ENCODE results near the gene TRIM40.

Gene TRIM40

GRCh38 chr6:30160008-30160784 lies 24.3 kb downstream of the TRIM40 start:
- H3K27me3 ChIP-seq (ENCODE audit: insufficient read depth, low read depth) = no peaks in the 10 kb centered on the region
- TF ChIP-seq, protein P1, sequence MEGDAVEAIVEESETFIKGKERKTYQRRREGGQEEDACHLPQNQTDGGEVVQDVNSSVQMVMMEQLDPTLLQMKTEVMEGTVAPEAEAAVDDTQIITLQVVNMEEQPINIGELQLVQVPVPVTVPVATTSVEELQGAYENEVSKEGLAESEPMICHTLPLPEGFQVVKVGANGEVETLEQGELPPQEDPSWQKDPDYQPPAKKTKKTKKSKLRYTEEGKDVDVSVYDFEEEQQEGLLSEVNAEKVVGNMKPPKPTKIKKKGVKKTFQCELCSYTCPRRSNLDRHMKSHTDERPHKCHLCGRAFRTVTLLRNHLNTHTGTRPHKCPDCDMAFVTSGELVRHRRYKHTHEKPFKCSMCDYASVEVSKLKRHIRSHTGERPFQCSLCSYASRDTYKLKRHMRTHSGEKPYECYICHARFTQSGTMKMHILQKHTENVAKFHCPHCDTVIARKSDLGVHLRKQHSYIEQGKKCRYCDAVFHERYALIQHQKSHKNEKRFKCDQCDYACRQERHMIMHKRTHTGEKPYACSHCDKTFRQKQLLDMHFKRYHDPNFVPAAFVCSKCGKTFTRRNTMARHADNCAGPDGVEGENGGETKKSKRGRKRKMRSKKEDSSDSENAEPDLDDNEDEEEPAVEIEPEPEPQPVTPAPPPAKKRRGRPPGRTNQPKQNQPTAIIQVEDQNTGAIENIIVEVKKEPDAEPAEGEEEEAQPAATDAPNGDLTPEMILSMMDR (conservative IDR thresholded peaks at IDR 0.05; ENCODE audit: low read depth, low read length) = no peak
- H3K27ac ChIP-seq = no peak overlapping the region

DNA sequence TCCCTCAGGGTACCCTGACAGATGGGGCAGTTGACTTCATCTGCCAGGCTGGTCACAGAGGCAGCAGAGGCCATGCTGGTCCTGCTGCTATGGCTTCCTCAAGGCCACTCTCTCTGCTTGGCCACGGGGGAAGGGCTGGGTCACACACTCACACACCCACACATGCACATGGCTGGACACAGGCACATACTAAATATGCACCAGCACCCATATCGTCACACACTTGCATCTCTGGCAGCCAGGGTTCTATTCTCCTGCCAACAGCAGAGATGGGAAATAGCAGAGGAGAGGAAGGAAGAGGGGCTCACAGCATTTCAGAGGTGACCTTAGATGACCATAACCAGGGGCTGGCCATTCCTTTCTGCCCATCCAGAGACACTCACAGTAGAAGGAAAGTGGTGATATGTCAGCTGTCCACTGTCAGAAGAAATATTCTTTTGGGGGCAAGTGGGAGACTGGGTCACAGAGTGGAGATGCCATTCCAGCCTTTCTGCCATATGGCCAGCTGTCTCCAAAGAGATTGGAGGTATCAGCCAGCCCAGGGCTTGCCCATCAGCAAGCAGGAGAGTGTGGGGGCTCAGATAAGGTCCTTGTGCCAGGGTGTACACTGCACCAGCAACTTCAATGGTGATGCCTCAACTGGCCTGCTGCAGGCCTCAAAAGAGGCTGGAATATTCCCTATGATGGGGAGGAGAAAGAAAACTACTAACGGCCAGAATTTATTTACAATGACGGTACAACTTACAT lies 25.0 kb downstream of the TRIM40 start, which contains the start of gene TRIM10:
Gene TRIM10, minus strand, starts transcription at position 427 of the 747 bp plus-strand sequence. Its CDS starts 353 bp downstream, at position 74.
- no peak within 1 kb of the TSS for H3K4me2 ChIP-seq
- no peak within 1 kb of the TSS for H3K4me3 ChIP-seq (IDR thresholded peaks at IDR 0.05; ENCODE audit: insufficient read depth, low read depth, low read length)
- H3K9ac ChIP-seq = no peak within 1 kb of the TSS
- H4K20me1 ChIP-seq (ENCODE audit: insufficient read depth) = no peaks in the 10 kb centered on the region
- no peaks in the 10 kb centered on the region for H3K36me3 ChIP-seq (ENCODE audit: insufficient read depth)
- H3K27me3 ChIP-seq (ENCODE audit: insufficient read depth, low read depth) = no peaks in the 10 kb centered on the region
- H3K27ac ChIP-seq = no peak within 1 kb of the TSS
- TF ChIP-seq, protein P1 (conservative IDR thresholded peaks at IDR 0.05; ENCODE audit: low read depth, low read length) = no peak
- H3K4me1 ChIP-seq (ENCODE audit: low read depth, poor library complexity, severe bottlenecking) = peaks cover 3% of the 10 kb centered on the region
- H3K79me2 ChIP-seq (ENCODE audit: insufficient read depth, low read depth) = no peaks in the 10 kb centered on the region
- H2AFZ ChIP-seq (ENCODE audit: low read depth) = no peak within 1 kb of the TSS

More at GRCh38 chr6:30160008-30160784, 24.3 kb downstream of the TRIM40 start:
- no peak overlapping the region for H2AFZ ChIP-seq (ENCODE audit: low read depth)
- no peaks in the 10 kb centered on the region for H3K79me2 ChIP-seq (ENCODE audit: insufficient read depth, low read depth)
- no peaks in the 10 kb centered on the region for H4K20me1 ChIP-seq (ENCODE audit: insufficient read depth)
- H3K4me1 ChIP-seq (ENCODE audit: low read depth, poor library complexity, severe bottlenecking) = peaks cover 3% of the 10 kb centered on the region
- no peak overlapping the region for H3K9ac ChIP-seq
- no peak overlapping the region for H3K4me3 ChIP-seq (IDR thresholded peaks at IDR 0.05; ENCODE audit: insufficient read depth, low read depth, low read length)
- no peaks in the 10 kb centered on the region for H3K36me3 ChIP-seq (ENCODE audit: insufficient read depth)
- no peak overlapping the region for H3K4me2 ChIP-seq

GRCh38 chr6:30162265-30163089 lies 26.5 kb downstream of the TRIM40 start:
- H3K27ac ChIP-seq = no peak overlapping the region
- H3K27me3 ChIP-seq (ENCODE audit: insufficient read depth, low read depth) = no peaks in the 10 kb centered on the region
- no peaks in the 10 kb centered on the region for H3K36me3 ChIP-seq (ENCODE audit: insufficient read depth)
- H4K20me1 ChIP-seq (ENCODE audit: insufficient read depth) = no peaks in the 10 kb centered on the region
- H3K4me3 ChIP-seq (IDR thresholded peaks at IDR 0.05; ENCODE audit: insufficient read depth, low read depth, low read length) = no peak overlapping the region
- H2AFZ ChIP-seq (ENCODE audit: low read depth) = no peak overlapping the region
- no peaks in the 10 kb centered on the region for H3K4me1 ChIP-seq (ENCODE audit: low read depth, poor library complexity, severe bottlenecking)
- no peak overlapping the region for H3K9ac ChIP-seq
- H3K79me2 ChIP-seq (ENCODE audit: insufficient read depth, low read depth) = no peaks in the 10 kb centered on the region
- no peak overlapping the region for H3K4me2 ChIP-seq
- TF ChIP-seq, protein P1 (conservative IDR thresholded peaks at IDR 0.05; ENCODE audit: low read depth, low read length) = no peak
